B cell (primary cell): ENCODE results near the gene TNFAIP1. TPM values are rescaled to one million over a fixed set of nuclear protein-coding genes. Genes with fewer than 3 reads are reported as not detected.

Experiments
- ATAC-seq: fragments of 200-7000 bp; cut with Tn5 transposase; one replicate; pipeline ENCODE4 v1.10.0; 2021; ENCODE audit warnings: low read depth, mild to moderate bottlenecking, moderate number of reproducible peaks, moderate library complexity
- CTCF ChIA-PET: fragments of 350-600 bp; sonication (Branson Sonifier 250); formaldehyde crosslinking; loops from one replicate; lab custom pipeline; 2021; ENCODE audit warnings: antibody characterized with exemption, inconsistent platforms; lab: Charles Lee
- POLR2A ChIA-PET: fragments of 350-600 bp; sonication (Branson Sonifier 250); formaldehyde crosslinking; loops from one replicate; lab custom pipeline; 2021; ENCODE audit warnings: antibody characterized with exemption; lab: Charles Lee
- DNase-seq: peaks from one replicate; pipeline ENCODE4 v3.0.0; 2013
- H2AFZ ChIP-seq: 2 replicates; pipeline ENCODE4 v1.6.1; 2012; ENCODE audit warnings: mild to moderate bottlenecking, low read depth, low read length; ENCODE audit not compliant: insufficient read depth, poor library complexity, severe bottlenecking
- H3K27ac ChIP-seq, 2 donors: 1 replicate in 1 of 2; 2 replicates in 1 of 2; pipeline ENCODE4 v1.5.1; 2012 to 2013; ENCODE audit warnings: low read length in 2 of 2, mild to moderate bottlenecking in 2 of 2, moderate library complexity in 1 of 2
- H3K27me3 ChIP-seq, 4 experiments: fragments of 200-600 bp in 1 of 4; sonication (generic) in 1 of 4; replicated peaks in 1 of 4; 1 replicate in 2 of 4; 2 replicates in 2 of 4; pipeline versions ENCODE4 v1.6.1 to v1.7.0; 2013 to 2016; ENCODE audit warnings: low read length in 3 of 4, mild to moderate bottlenecking in 2 of 4, mixed read lengths in 1 of 4, moderate library complexity in 1 of 4; ENCODE audit not compliant: insufficient read depth in 4 of 4, control insufficient read depth in 3 of 4; ENCODE audit errors: control extremely low read depth in 1 of 4
- H3K36me3 ChIP-seq, 2 experiments: replicated peaks in 1 of 2; 1 replicate in 1 of 2; 2 replicates in 1 of 2; pipeline versions ENCODE4 v1.6.1 to v1.7.1; 2013; ENCODE audit warnings: low read length in 1 of 2; ENCODE audit not compliant: insufficient read depth in 2 of 2, control insufficient read depth in 1 of 2; ENCODE audit errors: control extremely low read depth in 1 of 2, extremely low read depth in 1 of 2
- H3K4me1 ChIP-seq, 2 donors: fragments of 200-600 bp in 1 of 2; sonication (generic) in 1 of 2; 1 replicate in 1 of 2; 2 replicates in 1 of 2; pipeline versions ENCODE4 v1.5.1 to v1.6.1; 2013 to 2017; ENCODE audit warnings: low read length in 2 of 2; ENCODE audit not compliant: control insufficient read depth in 2 of 2, insufficient read depth in 2 of 2
- H3K4me2 ChIP-seq: replicated peaks from 2 replicates; pipeline ENCODE3; 2012; ENCODE audit warnings: mild to moderate bottlenecking, low read depth, low read length; ENCODE audit not compliant: poor library complexity, severe bottlenecking
- H3K4me3 ChIP-seq, 5 experiments: fragments of 200-600 bp in 1 of 5; sonication (generic) in 1 of 5; 1 replicate in 3 of 5; 2 replicates in 2 of 5; pipeline versions ENCODE4 v1.5.1 to v1.7.0; 2011 to 2016; ENCODE audit warnings: low read length in 4 of 5, mild to moderate bottlenecking in 4 of 5, low read depth in 2 of 5, control low read depth in 1 of 5, moderate library complexity in 1 of 5; ENCODE audit not compliant: insufficient read depth in 1 of 5; ENCODE audit errors: control extremely low read depth in 1 of 5, extremely low read depth in 1 of 5
- H3K79me2 ChIP-seq: fragments of 200-600 bp; sonication (generic); one replicate; pipeline ENCODE4 v1.6.0; 2016; ENCODE audit warnings: low read length; ENCODE audit not compliant: control insufficient read depth, insufficient read depth
- H3K9ac ChIP-seq: fragments of 200-600 bp; sonication (generic); 2 replicates; pipeline ENCODE4 v1.6.1; 2017; ENCODE audit warnings: mild to moderate bottlenecking, low read length, moderate library complexity
- H3K9me3 ChIP-seq, 3 donors: one replicate each; pipeline versions ENCODE4 v1.6.1 to v1.7.1; 2013; ENCODE audit warnings: low read length in 2 of 3; ENCODE audit not compliant: control insufficient read depth in 2 of 3, insufficient read depth in 1 of 3; ENCODE audit errors: control extremely low read depth in 1 of 3
- H4K20me1 ChIP-seq: 2 replicates; pipeline ENCODE4 v1.6.0; 2012; ENCODE audit warnings: mild to moderate bottlenecking, low read length; ENCODE audit not compliant: insufficient read depth, control insufficient read depth, poor library complexity, severe bottlenecking
- H3K27ac Mint-ChIP-seq: one replicate; pipeline ENCODE4 v1.8.0; 2021; ENCODE audit warnings: mixed read lengths
- H3K27me3 Mint-ChIP-seq: one replicate; pipeline ENCODE4 v1.8.0; 2021; ENCODE audit warnings: mixed read lengths
- H3K4me1 Mint-ChIP-seq: one replicate; pipeline ENCODE4 v1.8.0; 2021; ENCODE audit warnings: mixed read lengths
- H3K4me3 Mint-ChIP-seq: one replicate; pipeline ENCODE4 v1.8.0; 2021; ENCODE audit warnings: mixed read lengths
- H3K9me3 Mint-ChIP-seq: one replicate; pipeline ENCODE4 v1.8.0; 2022; ENCODE audit warnings: mixed read lengths; ENCODE audit not compliant: insufficient read depth
- EZH2 ChIP-seq: IDR thresholded peaks from 2 replicates; pipeline ENCODE4 v1.6.1; 2012; ENCODE audit warnings: borderline replicate concordance, low read depth, mild to moderate bottlenecking, moderate library complexity, low read length; ENCODE audit not compliant: insufficient read depth, poor library complexity, severe bottlenecking
- WGBS: methylation state at CpG from one replicate; pipeline ENCODE4 v1.1.5; 2013; ENCODE audit warnings: missing lambda C conversion rate; ENCODE audit not compliant: insufficient coverage; 5-methylcytosine and 5-hydroxymethylcytosine counted together
- intact Hi-C: fragments of 100-400 bp; cut with micrococcal nuclease; formaldehyde crosslinking; loops from one replicate; pipeline ENCODE4 v1.10.0; 2022
- polyA plus RNA-seq: library from polyadenylated mRNA; depleted of rRNA; stranded (reverse); fragments of >200 nt; gene quantifications from 2 replicates; pipeline ENCODE4 v1.2.3, GENCODE V29; 2012
- total RNA-seq, 2 donors: library from RNA; stranded (reverse); fragments of 120-200 nt in 1 of 2; gene quantifications; 1 replicate in 1 of 2; 2 replicates in 1 of 2; pipeline versions ENCODE4 v1.2.3 to v1.2.4, GENCODE V29; 2013 to 2022
- TF ChIP-seq, protein P1 (sequence below): fragments of 200-600 bp; IDR thresholded peaks from one replicate; pipeline ENCODE4 v1.8.0; 2022; ENCODE audit warnings: antibody characterized with exemption, mild to moderate bottlenecking

Gene TNFAIP1
- total and polyA plus RNA-seq, 2 donors (not counting 1 experiment from before 2014, with no cell fraction given) = 10.7 to 20.4 TPM

GRCh38 chr17:28328325-28328724, 7.2 kb upstream of the TNFAIP1 start:
- Histone ChIP-seq H3K4me3 (no peak overlapping the region), H3K4me2 (no peak overlapping the region), H3K9me3 (no peaks in the 10 kb centered on the region), H3K4me1 (no peaks in the 10 kb centered on the region), H3K79me2 (peaks cover 19% of the 10 kb centered on the region), H4K20me1 (peaks cover 9% of the 10 kb centered on the region), H2AFZ (no peak overlapping the region), H3K27me3 (no peaks in the 10 kb centered on the region), H3K36me3 (peaks cover 0 to 47% of the 10 kb centered on the region in 2 experiments), H3K27ac (no peak overlapping the region), H3K9ac (no peak overlapping the region)
- POLR2A ChIA-PET = no interaction called here
- TF ChIP-seq EZH2 = no peak
- TF ChIP-seq, protein P1, sequence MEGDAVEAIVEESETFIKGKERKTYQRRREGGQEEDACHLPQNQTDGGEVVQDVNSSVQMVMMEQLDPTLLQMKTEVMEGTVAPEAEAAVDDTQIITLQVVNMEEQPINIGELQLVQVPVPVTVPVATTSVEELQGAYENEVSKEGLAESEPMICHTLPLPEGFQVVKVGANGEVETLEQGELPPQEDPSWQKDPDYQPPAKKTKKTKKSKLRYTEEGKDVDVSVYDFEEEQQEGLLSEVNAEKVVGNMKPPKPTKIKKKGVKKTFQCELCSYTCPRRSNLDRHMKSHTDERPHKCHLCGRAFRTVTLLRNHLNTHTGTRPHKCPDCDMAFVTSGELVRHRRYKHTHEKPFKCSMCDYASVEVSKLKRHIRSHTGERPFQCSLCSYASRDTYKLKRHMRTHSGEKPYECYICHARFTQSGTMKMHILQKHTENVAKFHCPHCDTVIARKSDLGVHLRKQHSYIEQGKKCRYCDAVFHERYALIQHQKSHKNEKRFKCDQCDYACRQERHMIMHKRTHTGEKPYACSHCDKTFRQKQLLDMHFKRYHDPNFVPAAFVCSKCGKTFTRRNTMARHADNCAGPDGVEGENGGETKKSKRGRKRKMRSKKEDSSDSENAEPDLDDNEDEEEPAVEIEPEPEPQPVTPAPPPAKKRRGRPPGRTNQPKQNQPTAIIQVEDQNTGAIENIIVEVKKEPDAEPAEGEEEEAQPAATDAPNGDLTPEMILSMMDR = no peak
- ATAC-seq (no peak), DNase-seq (no peak)
- Mint-ChIP-seq H3K4me3 (no peak overlapping the region), H3K27ac (no peak overlapping the region), H3K9me3 (no peaks in the 10 kb centered on the region), H3K4me1 (peaks cover 7% of the 10 kb centered on the region), H3K27me3 (no peaks in the 10 kb centered on the region)
- CTCF ChIA-PET = no interaction called here
- intact Hi-C loops = no loop called here
- 95% methylated on average over 2 of the region's 4 CpGs for WGBS

GRCh38 chr17:28330671-28331070, 4.9 kb upstream of the TNFAIP1 start:
- Histone ChIP-seq H3K36me3 (peaks cover 0 to 47% of the 10 kb centered on the region in 2 experiments), H3K79me2 (peaks cover 38% of the 10 kb centered on the region), H2AFZ (no peak overlapping the region), H3K9ac (no peak overlapping the region), H4K20me1 (peaks cover 9% of the 10 kb centered on the region), H3K4me2 (no peak overlapping the region), H3K27ac (no peak overlapping the region), H3K4me3 (no peak overlapping the region), H3K4me1 (peaks cover 9 to 14% of the 10 kb centered on the region in 2 donors), H3K9me3 (no peaks in the 10 kb centered on the region), H3K27me3 (no peaks in the 10 kb centered on the region)
- Mint-ChIP-seq H3K4me1 (peaks cover 20% of the 10 kb centered on the region), H3K27me3 (no peaks in the 10 kb centered on the region), H3K4me3 (no peak overlapping the region), H3K9me3 (no peaks in the 10 kb centered on the region), H3K27ac (no peak overlapping the region)
- ChIA-PET POLR2A (no interaction called here), CTCF (no interaction called here)
- ATAC-seq = no peak
- intact Hi-C loops = no loop called here
- no peak for DNase-seq
- no peak for TF ChIP-seq EZH2
- TF ChIP-seq, protein P1 = no peak
- WGBS = 98% methylated on average over 4 of the region's 5 CpGs
